ENCODE measurements around the gene TTLL11.

TTLL11 gene

DNA sequence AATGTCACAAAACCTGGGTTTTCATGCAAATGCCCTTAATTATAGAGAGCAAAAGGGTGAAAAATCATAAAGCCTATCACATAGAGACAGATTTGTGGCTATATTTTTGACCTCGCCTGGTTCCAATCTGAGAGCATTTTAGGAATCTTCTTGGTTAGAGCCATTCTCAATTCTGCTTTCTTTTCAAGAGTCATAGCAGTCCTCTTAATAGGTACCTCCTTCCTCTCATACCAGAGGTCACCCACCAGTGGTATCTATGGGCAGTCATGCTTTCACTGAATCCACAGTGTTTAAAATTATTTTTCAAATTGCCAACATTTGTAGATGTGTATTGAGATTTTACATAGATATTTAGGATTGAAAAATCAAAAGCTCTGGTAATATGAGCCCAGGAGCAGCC, 226.2 kb downstream of the TTLL11 start:
- Histone ChIP-seq H4K91ac (ENCODE audit: low read depth, low read length, poor library complexity) (no peak overlapping the region), H4K8ac (ENCODE audit: low read depth, low read length) (no peak overlapping the region), H2BK15ac (ENCODE audit: low read length) (no peak overlapping the region)

DNA sequence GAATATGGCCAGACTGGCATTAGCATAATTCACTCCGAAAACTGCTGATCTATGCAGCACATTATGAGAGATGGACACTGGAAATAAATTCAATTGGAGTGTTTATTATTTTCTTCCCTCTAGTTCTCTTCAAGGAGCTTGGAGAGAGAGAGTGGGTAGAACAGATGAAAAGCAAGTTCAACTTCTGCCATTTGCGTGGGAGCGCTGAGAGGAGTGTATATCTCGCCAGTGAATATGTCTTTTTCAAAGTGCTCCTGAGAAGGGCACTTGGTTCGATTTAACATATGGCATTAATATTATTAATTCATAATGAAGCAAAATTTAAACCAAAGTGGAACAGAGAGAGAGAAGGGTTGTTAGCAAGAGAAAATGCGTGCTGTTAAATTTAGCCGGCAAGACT, 227.2 kb downstream of the TTLL11 start:
- no peak overlapping the region for H3K4me2 ChIP-seq (ENCODE audit: insufficient read depth, low read length, poor library complexity, severe bottlenecking)
- H3K23ac ChIP-seq (ENCODE audit: low read depth, low read length, poor library complexity) = no peak overlapping the region
- H3K18ac ChIP-seq (ENCODE audit: low read length) = no peak overlapping the region
- H3K27ac ChIP-seq (replicated peaks; ENCODE audit: low read length) = no peak overlapping the region
- no peak for DNase-seq (ENCODE audit: low spot score)
- no peak overlapping the region for H2BK5ac ChIP-seq (ENCODE audit: low read length)
- no peaks in the 10 kb centered on the region for H3K79me1 ChIP-seq (ENCODE audit: low read depth, low read length)
- no peak overlapping the region for H2BK12ac ChIP-seq (ENCODE audit: low read length)
- no peak overlapping the region for H2AFZ ChIP-seq (ENCODE audit: low read length)
- H3K36me3 ChIP-seq (replicated peaks in 1 of 2; ENCODE audit: control insufficient read depth in 2 of 2, insufficient read depth in 2 of 2, low read length in 2 of 2) = no peaks in the 10 kb centered on the region
- H3K9me3 ChIP-seq (replicated peaks in 1 of 2; ENCODE audit: control insufficient read depth in 2 of 2, insufficient read depth in 1 of 2, low read depth in 1 of 2, low read length in 2 of 2) = no peaks in the 10 kb centered on the region
- no CpG with 5 or more reads among the region's 7 CpGs for WGBS, 2 donors (ENCODE audit: extremely low coverage in 2 of 2, insufficient read length in 2 of 2, insufficient replicate concordance in 1 of 2)
- H3K27me3 ChIP-seq (ENCODE audit: control insufficient read depth in 3 of 3, insufficient read depth in 3 of 3, low read depth in 1 of 3, low read length in 3 of 3) = peaks cover 0 to 79% (median 0%) of the 10 kb centered on the region in 3 experiments
- H3K9ac ChIP-seq (ENCODE audit: low read depth, low read length, poor library complexity) = no peak overlapping the region
- peaks cover 8 to 9% of the 10 kb centered on the region in 2 donors for H3K4me1 ChIP-seq (ENCODE audit: control insufficient read depth in 2 of 2, insufficient read depth in 1 of 2, low read depth in 1 of 2, low read length in 2 of 2)
- H3K4me3 ChIP-seq (ENCODE audit: low read length in 2 of 2) = no peak overlapping the region
- H4K91ac ChIP-seq (ENCODE audit: low read depth, low read length, poor library complexity) = no peak overlapping the region
- H2AK5ac ChIP-seq (ENCODE audit: low read depth, low read length) = no peak overlapping the region
- H2BK120ac ChIP-seq (ENCODE audit: low read depth, low read length) = no peak overlapping the region
- no peak overlapping the region for H4K8ac ChIP-seq (ENCODE audit: low read depth, low read length)
- no peak overlapping the region for H2BK15ac ChIP-seq (ENCODE audit: low read length)
- H3K14ac ChIP-seq (ENCODE audit: low read length) = no peak overlapping the region
- H3K4ac ChIP-seq (ENCODE audit: low read length) = no peak overlapping the region

More for the DNA sequence above, 226.2 kb downstream of the TTLL11 start:
- H3K36me3 ChIP-seq (replicated peaks in 1 of 2; ENCODE audit: control insufficient read depth in 2 of 2, insufficient read depth in 2 of 2, low read length in 2 of 2) = no peaks in the 10 kb centered on the region
- peaks cover 8 to 9% of the 10 kb centered on the region in 2 donors for H3K4me1 ChIP-seq (ENCODE audit: control insufficient read depth in 2 of 2, insufficient read depth in 1 of 2, low read depth in 1 of 2, low read length in 2 of 2)
- no peak overlapping the region for H3K14ac ChIP-seq (ENCODE audit: low read length)
- H3K4me2 ChIP-seq (ENCODE audit: insufficient read depth, low read length, poor library complexity, severe bottlenecking) = no peak overlapping the region
- H3K4me3 ChIP-seq (ENCODE audit: low read length in 2 of 2) = no peak overlapping the region
- no peaks in the 10 kb centered on the region for H3K9me3 ChIP-seq (replicated peaks in 1 of 2; ENCODE audit: control insufficient read depth in 2 of 2, insufficient read depth in 1 of 2, low read depth in 1 of 2, low read length in 2 of 2)
- no peak overlapping the region for H3K18ac ChIP-seq (ENCODE audit: low read length)
- H2AK5ac ChIP-seq (ENCODE audit: low read depth, low read length) = no peak overlapping the region
- no CpG with 5 or more reads among the region's 1 CpG for WGBS, 2 donors (ENCODE audit: extremely low coverage in 2 of 2, insufficient read length in 2 of 2, insufficient replicate concordance in 1 of 2)
- H3K79me1 ChIP-seq (ENCODE audit: low read depth, low read length) = no peaks in the 10 kb centered on the region
- H3K4ac ChIP-seq (ENCODE audit: low read length) = no peak overlapping the region
- H3K23ac ChIP-seq (ENCODE audit: low read depth, low read length, poor library complexity) = no peak overlapping the region
- no peak overlapping the region for H2BK5ac ChIP-seq (ENCODE audit: low read length)
- no peak overlapping the region for H3K9ac ChIP-seq (ENCODE audit: low read depth, low read length, poor library complexity)
- H3K27ac ChIP-seq (replicated peaks; ENCODE audit: low read length) = no peak overlapping the region
- DNase-seq (ENCODE audit: low spot score) = no peak
- no peak overlapping the region for H2BK12ac ChIP-seq (ENCODE audit: low read length)
- H2AFZ ChIP-seq (ENCODE audit: low read length) = no peak overlapping the region
- peaks cover 0 to 82% (median 0%) of the 10 kb centered on the region in 3 experiments for H3K27me3 ChIP-seq (ENCODE audit: control insufficient read depth in 3 of 3, insufficient read depth in 3 of 3, low read depth in 1 of 3, low read length in 3 of 3)
- no peak overlapping the region for H2BK120ac ChIP-seq (ENCODE audit: low read depth, low read length)

DNA sequence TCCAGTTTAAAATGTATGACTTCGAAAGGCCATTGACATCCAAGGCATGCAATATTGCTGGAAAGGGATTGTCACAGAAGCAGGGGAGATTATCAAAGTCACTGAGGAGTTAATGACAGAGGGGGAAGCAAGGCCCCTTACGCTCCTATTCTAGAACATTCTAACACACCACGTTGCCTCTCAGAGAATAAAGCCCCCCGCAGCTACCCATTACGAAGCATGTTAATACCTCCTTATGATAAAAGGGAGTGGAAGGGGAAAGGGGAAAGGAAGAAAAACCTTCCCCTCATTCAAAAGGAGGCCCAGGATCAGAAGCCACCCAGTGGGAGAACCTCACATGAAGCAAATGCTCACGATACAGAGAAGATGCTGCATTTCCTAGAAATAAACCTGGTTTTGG, 228.0 kb downstream of the TTLL11 start:
- no peak overlapping the region for H3K27ac ChIP-seq (replicated peaks; ENCODE audit: low read length)
- DNase-seq (ENCODE audit: low spot score) = no peak
- WGBS, 2 donors (ENCODE audit: extremely low coverage in 2 of 2, insufficient read length in 2 of 2, insufficient replicate concordance in 1 of 2) = no CpG with 5 or more reads among the region's 6 CpGs
- no peak overlapping the region for H2BK15ac ChIP-seq (ENCODE audit: low read length)
- H3K9ac ChIP-seq (ENCODE audit: low read depth, low read length, poor library complexity) = no peak overlapping the region
- H2BK12ac ChIP-seq (ENCODE audit: low read length) = no peak overlapping the region
- H2AK5ac ChIP-seq (ENCODE audit: low read depth, low read length) = no peak overlapping the region
- H3K9me3 ChIP-seq (replicated peaks in 1 of 2; ENCODE audit: control insufficient read depth in 2 of 2, insufficient read depth in 1 of 2, low read depth in 1 of 2, low read length in 2 of 2) = no peaks in the 10 kb centered on the region
- no peak overlapping the region for H3K4me2 ChIP-seq (ENCODE audit: insufficient read depth, low read length, poor library complexity, severe bottlenecking)
- H2BK120ac ChIP-seq (ENCODE audit: low read depth, low read length) = no peak overlapping the region
- H2AFZ ChIP-seq (ENCODE audit: low read length) = no peak overlapping the region
- no peak overlapping the region for H3K4ac ChIP-seq (ENCODE audit: low read length)
- no peak overlapping the region for H4K91ac ChIP-seq (ENCODE audit: low read depth, low read length, poor library complexity)
- H3K23ac ChIP-seq (ENCODE audit: low read depth, low read length, poor library complexity) = no peak overlapping the region
- H3K4me1 ChIP-seq (ENCODE audit: control insufficient read depth in 2 of 2, insufficient read depth in 1 of 2, low read depth in 1 of 2, low read length in 2 of 2) = peaks cover 8 to 9% of the 10 kb centered on the region in 2 donors
- no peaks in the 10 kb centered on the region for H3K79me1 ChIP-seq (ENCODE audit: low read depth, low read length)
- no peak overlapping the region for H2BK5ac ChIP-seq (ENCODE audit: low read length)
- H3K18ac ChIP-seq (ENCODE audit: low read length) = no peak overlapping the region
- no peaks in the 10 kb centered on the region for H3K36me3 ChIP-seq (replicated peaks in 1 of 2; ENCODE audit: control insufficient read depth in 2 of 2, insufficient read depth in 2 of 2, low read length in 2 of 2)
- H3K27me3 ChIP-seq (ENCODE audit: control insufficient read depth in 3 of 3, insufficient read depth in 3 of 3, low read depth in 1 of 3, low read length in 3 of 3) = peaks cover 0 to 80% (median 0%) of the 10 kb centered on the region in 3 experiments
- H3K4me3 ChIP-seq (ENCODE audit: low read length in 2 of 2) = no peak overlapping the region
- no peak overlapping the region for H3K14ac ChIP-seq (ENCODE audit: low read length)
- H4K8ac ChIP-seq (ENCODE audit: low read depth, low read length) = no peak overlapping the region

DNA sequence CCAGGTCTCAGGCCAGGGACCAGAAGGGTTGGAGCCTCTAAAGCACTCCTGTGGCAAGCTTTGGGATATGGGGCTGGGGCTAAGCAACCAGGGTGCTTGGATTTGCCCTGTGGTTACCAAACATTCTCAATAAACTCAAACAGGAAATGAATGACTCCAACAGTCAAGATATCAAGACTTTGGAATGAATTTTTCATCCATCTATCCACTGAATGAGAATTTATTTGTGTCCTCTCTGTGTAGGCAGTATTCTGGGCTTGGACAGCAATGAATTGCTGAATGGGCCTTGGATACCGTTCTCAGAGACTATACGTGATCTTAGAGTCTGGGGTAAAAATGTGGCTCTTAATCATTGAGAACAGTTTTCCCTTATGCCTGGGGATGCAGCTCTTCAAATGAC, 229.2 kb downstream of the TTLL11 start:
- no peak overlapping the region for H2BK12ac ChIP-seq (ENCODE audit: low read length)
- H3K27me3 ChIP-seq (ENCODE audit: control insufficient read depth in 3 of 3, insufficient read depth in 3 of 3, low read depth in 1 of 3, low read length in 3 of 3) = peaks cover 0 to 81% (median 0%) of the 10 kb centered on the region in 3 experiments
- H3K18ac ChIP-seq (ENCODE audit: low read length) = no peak overlapping the region
- H2BK15ac ChIP-seq (ENCODE audit: low read length) = no peak overlapping the region
- no peak overlapping the region for H2BK120ac ChIP-seq (ENCODE audit: low read depth, low read length)
- H3K4me2 ChIP-seq (ENCODE audit: insufficient read depth, low read length, poor library complexity, severe bottlenecking) = no peak overlapping the region
- H3K79me1 ChIP-seq (ENCODE audit: low read depth, low read length) = no peaks in the 10 kb centered on the region
- no peak overlapping the region for H3K14ac ChIP-seq (ENCODE audit: low read length)
- H3K9me3 ChIP-seq (replicated peaks in 1 of 2; ENCODE audit: control insufficient read depth in 2 of 2, insufficient read depth in 1 of 2, low read depth in 1 of 2, low read length in 2 of 2) = no peaks in the 10 kb centered on the region
- no peak overlapping the region for H3K4me3 ChIP-seq (ENCODE audit: low read length in 2 of 2)
- no peak overlapping the region for H3K4ac ChIP-seq (ENCODE audit: low read length)
- H2AFZ ChIP-seq (ENCODE audit: low read length) = no peak overlapping the region
- no peaks in the 10 kb centered on the region for H3K36me3 ChIP-seq (replicated peaks in 1 of 2; ENCODE audit: control insufficient read depth in 2 of 2, insufficient read depth in 2 of 2, low read length in 2 of 2)
- no peak overlapping the region for H4K8ac ChIP-seq (ENCODE audit: low read depth, low read length)
- no peak overlapping the region for H3K23ac ChIP-seq (ENCODE audit: low read depth, low read length, poor library complexity)
- H4K91ac ChIP-seq (ENCODE audit: low read depth, low read length, poor library complexity) = no peak overlapping the region
- WGBS, 2 donors (ENCODE audit: extremely low coverage in 2 of 2, insufficient read length in 2 of 2, insufficient replicate concordance in 1 of 2) = no CpG with 5 or more reads among the region's 2 CpGs
- H3K4me1 ChIP-seq (ENCODE audit: control insufficient read depth in 2 of 2, insufficient read depth in 1 of 2, low read depth in 1 of 2, low read length in 2 of 2) = peaks cover 8 to 9% of the 10 kb centered on the region in 2 donors
- no peak overlapping the region for H3K27ac ChIP-seq (replicated peaks; ENCODE audit: low read length)
- H3K9ac ChIP-seq (ENCODE audit: low read depth, low read length, poor library complexity) = no peak overlapping the region
- DNase-seq (ENCODE audit: low spot score) = no peak
- H2BK5ac ChIP-seq (ENCODE audit: low read length) = no peak overlapping the region
- H2AK5ac ChIP-seq (ENCODE audit: low read depth, low read length) = no peak overlapping the region
